Measurements from ENCODE around the gene CETN3. TPM values are rescaled to one million over a fixed set of nuclear protein-coding genes. Genes with fewer than 3 reads are reported as not detected.

The CETN3 gene
- polyA plus RNA-seq, 1 experiment, result 2.2 TPM

DNA sequence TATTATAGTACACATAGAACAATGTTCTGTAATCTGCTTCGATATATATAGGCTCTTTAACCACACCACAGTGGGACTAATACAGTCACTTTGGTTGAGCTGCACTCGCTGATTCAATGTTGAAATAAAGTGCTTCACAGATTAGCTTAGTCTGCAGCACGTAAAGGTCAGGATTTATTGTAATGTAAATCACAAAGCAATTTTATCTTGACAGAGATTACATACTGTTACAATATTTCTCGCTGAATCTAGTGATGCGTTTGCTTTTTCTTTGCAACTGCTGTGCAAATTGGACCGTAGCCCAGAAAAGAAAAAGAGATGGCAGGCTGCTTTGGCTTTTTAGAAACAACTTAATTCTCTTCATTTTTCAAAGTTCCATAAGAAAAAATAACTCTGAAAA, 52.9 kb downstream of the CETN3 start:
- Histone ChIP-seq H3K27me3 (ENCODE audit: control insufficient read depth, insufficient read depth, low read length) (no peaks in the 10 kb centered on the region), H3K4me3 (ENCODE audit: low read depth, low read length) (no peak overlapping the region), H3K36me3 (ENCODE audit: control insufficient read depth, insufficient read depth, low read length) (no peaks in the 10 kb centered on the region)
- CTCF ChIA-PET, result no interaction called here
- TF ChIP-seq, protein P1, sequence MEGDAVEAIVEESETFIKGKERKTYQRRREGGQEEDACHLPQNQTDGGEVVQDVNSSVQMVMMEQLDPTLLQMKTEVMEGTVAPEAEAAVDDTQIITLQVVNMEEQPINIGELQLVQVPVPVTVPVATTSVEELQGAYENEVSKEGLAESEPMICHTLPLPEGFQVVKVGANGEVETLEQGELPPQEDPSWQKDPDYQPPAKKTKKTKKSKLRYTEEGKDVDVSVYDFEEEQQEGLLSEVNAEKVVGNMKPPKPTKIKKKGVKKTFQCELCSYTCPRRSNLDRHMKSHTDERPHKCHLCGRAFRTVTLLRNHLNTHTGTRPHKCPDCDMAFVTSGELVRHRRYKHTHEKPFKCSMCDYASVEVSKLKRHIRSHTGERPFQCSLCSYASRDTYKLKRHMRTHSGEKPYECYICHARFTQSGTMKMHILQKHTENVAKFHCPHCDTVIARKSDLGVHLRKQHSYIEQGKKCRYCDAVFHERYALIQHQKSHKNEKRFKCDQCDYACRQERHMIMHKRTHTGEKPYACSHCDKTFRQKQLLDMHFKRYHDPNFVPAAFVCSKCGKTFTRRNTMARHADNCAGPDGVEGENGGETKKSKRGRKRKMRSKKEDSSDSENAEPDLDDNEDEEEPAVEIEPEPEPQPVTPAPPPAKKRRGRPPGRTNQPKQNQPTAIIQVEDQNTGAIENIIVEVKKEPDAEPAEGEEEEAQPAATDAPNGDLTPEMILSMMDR (IDR thresholded peaks at IDR 0.05; ENCODE audit: insufficient read depth, low read depth, low read length), result no peak
- DNase-seq (ENCODE audit: low read depth), result no peak
- POLR2A ChIA-PET, result no interaction called here

DNA sequence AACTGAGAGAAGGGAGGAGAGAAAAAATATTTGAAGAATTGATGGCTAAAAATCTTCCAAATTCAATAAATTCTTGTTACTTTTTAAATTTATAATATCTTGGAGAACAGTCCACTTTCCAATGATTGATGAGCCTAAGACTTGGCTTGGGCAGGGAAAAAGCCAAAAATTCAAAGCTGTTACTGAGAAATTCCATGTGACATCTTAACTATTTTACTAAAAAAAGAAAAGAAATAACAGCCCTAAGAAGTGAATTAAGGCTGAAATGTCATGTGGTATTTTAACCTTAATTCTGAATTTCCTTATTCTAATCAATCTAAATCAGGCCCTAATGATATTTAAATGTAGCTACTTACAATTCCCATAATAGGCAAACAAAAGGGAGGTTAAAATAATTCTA, 53.4 kb downstream of the CETN3 start:
- Histone ChIP-seq H3K36me3 (ENCODE audit: control insufficient read depth, insufficient read depth, low read length) (no peaks in the 10 kb centered on the region), H3K27me3 (ENCODE audit: control insufficient read depth, insufficient read depth, low read length) (no peaks in the 10 kb centered on the region), H3K4me3 (ENCODE audit: low read depth, low read length) (no peak overlapping the region)
- TF ChIP-seq, protein P1 (IDR thresholded peaks at IDR 0.05; ENCODE audit: insufficient read depth, low read depth, low read length), result no peak
- DNase-seq (ENCODE audit: low read depth), result no peak
- ChIA-PET POLR2A (no interaction called here), CTCF (interaction anchor here (0.9 kb wide), 1 partner anchor 9 kb away, joined by 3 read pairs; no protein-coding TSS in a partner anchor)

DNA sequence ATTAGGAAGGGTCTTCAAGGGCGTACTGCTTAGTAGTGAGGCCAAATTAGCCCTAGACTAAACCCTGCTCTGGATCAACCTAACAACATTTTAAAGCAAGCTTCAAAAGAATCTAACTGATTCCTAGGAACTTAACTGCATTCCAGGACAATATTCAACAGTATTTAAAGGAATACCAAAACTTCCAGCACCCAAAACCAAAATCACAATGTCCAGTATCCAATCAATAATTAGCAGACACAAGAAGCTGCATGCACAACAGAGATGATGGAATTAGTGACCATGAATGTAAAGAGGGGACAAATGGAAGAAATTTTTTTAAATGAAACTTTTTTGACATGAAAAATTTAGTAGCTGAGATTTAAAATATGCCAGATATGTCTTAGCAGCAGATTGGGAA, 53.9 kb downstream of the CETN3 start:
- no peak for DNase-seq (ENCODE audit: low read depth)
- H3K27me3 ChIP-seq (ENCODE audit: control insufficient read depth, insufficient read depth, low read length), result no peaks in the 10 kb centered on the region
- TF ChIP-seq, protein P1 (IDR thresholded peaks at IDR 0.05; ENCODE audit: insufficient read depth, low read depth, low read length), result no peak
- H3K36me3 ChIP-seq (ENCODE audit: control insufficient read depth, insufficient read depth, low read length), result no peaks in the 10 kb centered on the region
- POLR2A ChIA-PET, result no interaction called here
- CTCF ChIA-PET, result interaction anchor here (0.9 kb wide), 1 partner anchor 9 kb away, joined by 3 read pairs; no protein-coding TSS in a partner anchor
- no peak overlapping the region for H3K4me3 ChIP-seq (ENCODE audit: low read depth, low read length)

DNA sequence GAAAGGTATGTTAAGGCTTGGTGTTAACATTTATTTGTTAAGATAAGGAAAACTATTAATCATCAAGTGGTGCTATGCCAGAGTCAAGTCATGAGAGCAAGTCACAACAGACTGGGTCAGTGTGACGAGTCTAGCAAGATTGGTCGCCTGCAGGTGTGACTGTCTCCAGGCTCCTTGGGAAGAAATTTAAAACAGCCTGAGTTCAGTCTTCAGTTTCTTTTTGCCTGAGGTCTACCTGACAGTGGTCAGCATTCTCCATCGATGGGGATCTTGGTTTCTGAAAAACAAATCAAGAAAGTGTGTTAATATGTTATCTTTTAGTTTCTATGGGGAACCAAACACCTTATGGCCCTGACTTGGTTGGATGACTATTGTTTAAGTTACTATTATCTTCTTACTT, 56.3 kb downstream of the CETN3 start:
- H3K36me3 ChIP-seq (ENCODE audit: control insufficient read depth, insufficient read depth, low read length), result no peaks in the 10 kb centered on the region
- H3K27me3 ChIP-seq (ENCODE audit: control insufficient read depth, insufficient read depth, low read length), result no peaks in the 10 kb centered on the region
- CTCF ChIA-PET, result interaction anchor here (0.7 kb wide), 1 partner anchor 14 kb away, joined by 3 read pairs; no protein-coding TSS in a partner anchor
- TF ChIP-seq, protein P1 (IDR thresholded peaks at IDR 0.05; ENCODE audit: insufficient read depth, low read depth, low read length), result no peak
- DNase-seq (ENCODE audit: low read depth), result no peak
- no peak overlapping the region for H3K4me3 ChIP-seq (ENCODE audit: low read depth, low read length)
- POLR2A ChIA-PET, result no interaction called here

DNA sequence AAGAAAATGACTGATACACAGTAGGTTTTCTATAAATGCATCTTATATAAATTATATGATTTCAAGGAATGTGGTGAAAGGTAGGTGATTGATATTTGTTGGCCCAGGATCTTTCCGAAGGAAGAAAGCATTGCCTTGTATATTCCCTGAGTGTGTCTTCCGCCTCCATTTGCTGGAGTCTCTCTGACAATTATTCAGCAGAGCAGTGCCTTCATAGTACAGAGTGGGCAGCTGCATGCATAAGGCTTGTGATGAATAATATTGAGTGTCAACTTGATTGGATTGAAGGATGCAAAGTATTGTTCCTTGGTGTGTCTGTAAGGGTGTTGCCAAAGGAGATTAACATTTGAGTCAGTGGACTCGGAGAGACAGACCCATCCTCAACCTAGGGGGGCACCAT, 58.5 kb downstream of the CETN3 start:
- ChIA-PET CTCF (no interaction called here), POLR2A (no interaction called here)
- H3K4me3 ChIP-seq (ENCODE audit: low read depth, low read length), result no peak overlapping the region
- no peaks in the 10 kb centered on the region for H3K27me3 ChIP-seq (ENCODE audit: control insufficient read depth, insufficient read depth, low read length)
- DNase-seq (ENCODE audit: low read depth), result no peak
- no peaks in the 10 kb centered on the region for H3K36me3 ChIP-seq (ENCODE audit: control insufficient read depth, insufficient read depth, low read length)
- TF ChIP-seq, protein P1 (IDR thresholded peaks at IDR 0.05; ENCODE audit: insufficient read depth, low read depth, low read length), result no peak
